ENCODE data around the gene ZRANB3. TPM values are rescaled to one million over a fixed set of nuclear protein-coding genes. Genes with fewer than 3 reads are reported as not detected.

The ZRANB3 gene
- total and polyA plus RNA-seq, 10 of the 15 experiments (the other 5 are each of a cell fraction or from before 2014, with no cell fraction given): 5.6 to 11.4 (median 9.9) TPM

GRCh38 chr2:135457279-135457678 lies 73.7 kb downstream of the ZRANB3 start:
- Histone ChIP-seq H3K9me3 (replicated peaks; ENCODE audit: control insufficient read depth, insufficient read depth, low read length) (peaks cover 4% of the 10 kb centered on the region), H3K4me2 (ENCODE audit: control insufficient read depth, insufficient read depth) (no peak overlapping the region), H3K4me1 (ENCODE audit: control insufficient read depth, insufficient read depth, low read length) (no peaks in the 10 kb centered on the region), H3K27ac (ENCODE audit: control insufficient read depth, insufficient read depth) (no peak overlapping the region), H4K20me1 (ENCODE audit: control insufficient read depth, insufficient read depth) (no peaks in the 10 kb centered on the region), H3K79me2 (ENCODE audit: control insufficient read depth, insufficient read depth, low read length) (no peaks in the 10 kb centered on the region), H2AFZ (ENCODE audit: control insufficient read depth, low read depth, low read length) (no peak overlapping the region), H3K36me3 (ENCODE audit: control insufficient read depth in 2 of 2, insufficient read depth in 2 of 2, low read length in 1 of 2) (no peaks in the 10 kb centered on the region; a peak in 1 of 4 replicates), H3K27me3 (replicated peaks in 1 of 2; ENCODE audit: control insufficient read depth in 2 of 2, insufficient read depth in 2 of 2, low read length in 1 of 2) (no peaks in the 10 kb centered on the region), H3K4me3 (no peak overlapping the region), H3K9ac (ENCODE audit: control insufficient read depth, insufficient read depth, low read length) (no peak overlapping the region)
- ChIA-PET CTCF (no interaction called here), POLR2A (no interaction called here), RAD21 (ENCODE audit: unreplicated experiment) (no interaction called here), SMC1A (ENCODE audit: uncharacterized antibody, unreplicated experiment) (no interaction called here)
- no TSS peak for BruUV-seq (replicated peaks)
- intact Hi-C loops (cut with micrococcal nuclease; ENCODE audit: unreplicated experiment): no loop called here
- TF ChIP-seq MEF2B (IDR thresholded peaks at IDR 0.05; ENCODE audit: partially characterized antibody, poor library complexity, severe bottlenecking) (no peak), TCF3 (IDR thresholded peaks at IDR 0.05; ENCODE audit: borderline replicate concordance, insufficient read depth, low read depth, low read length) (no peak), ZNF384 (IDR thresholded peaks at IDR 0.05; ENCODE audit: borderline replicate concordance, low read depth, low read length) (no peak), E2F4 (IDR thresholded peaks at IDR 0.05; ENCODE audit: low read depth, low read length) (no peak), RELB (IDR thresholded peaks at IDR 0.05; ENCODE audit: low read depth) (no peak), SIN3A (IDR thresholded peaks at IDR 0.05; ENCODE audit: low read depth, low read length) (no peak), SMC3 (IDR thresholded peaks at IDR 0.05; ENCODE audit: borderline replicate concordance, low read length) (no peak), HCFC1 (IDR thresholded peaks at IDR 0.05; ENCODE audit: low read length) (no peak)
- DNase-seq (ENCODE audit: low read depth, low spot score): no peak
- no peak for ATAC-seq
- in situ Hi-C loops (cut with MboI): no loop called here
- no peak for FAIRE-seq

All from GM12878 (cell line).